NCI-H2196 treated with DMSO at 0.1 percent for 48 hours (cell line): Measurements from ENCODE around the gene SLC10A7.

Experiments used
- DNase-seq: peaks from one replicate; lab custom pipeline; 2025; ENCODE audit not compliant: unreplicated experiment; lab: John Stamatoyannopoulos, UW

The SLC10A7 gene

DNA sequence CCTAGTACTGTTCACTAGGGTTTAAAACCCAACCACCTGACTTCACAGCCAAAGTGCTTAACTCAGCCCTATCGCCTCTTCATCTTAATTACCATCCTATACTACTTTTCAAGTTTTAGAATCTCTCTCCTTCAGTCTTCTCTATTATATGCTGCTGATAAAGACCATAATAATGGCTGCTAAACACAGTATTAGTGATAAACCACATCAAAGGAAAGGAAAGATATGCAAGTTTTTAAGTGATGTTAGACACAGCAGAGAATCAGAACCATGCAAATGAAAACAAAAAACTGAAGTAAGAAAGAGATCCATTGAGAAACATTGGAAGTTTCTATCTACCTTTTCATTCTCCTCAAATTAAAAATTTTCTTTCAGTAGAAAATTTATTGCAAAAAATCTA lies 206.6 kb downstream of the SLC10A7 start:
- no peak for DNase-seq

DNA sequence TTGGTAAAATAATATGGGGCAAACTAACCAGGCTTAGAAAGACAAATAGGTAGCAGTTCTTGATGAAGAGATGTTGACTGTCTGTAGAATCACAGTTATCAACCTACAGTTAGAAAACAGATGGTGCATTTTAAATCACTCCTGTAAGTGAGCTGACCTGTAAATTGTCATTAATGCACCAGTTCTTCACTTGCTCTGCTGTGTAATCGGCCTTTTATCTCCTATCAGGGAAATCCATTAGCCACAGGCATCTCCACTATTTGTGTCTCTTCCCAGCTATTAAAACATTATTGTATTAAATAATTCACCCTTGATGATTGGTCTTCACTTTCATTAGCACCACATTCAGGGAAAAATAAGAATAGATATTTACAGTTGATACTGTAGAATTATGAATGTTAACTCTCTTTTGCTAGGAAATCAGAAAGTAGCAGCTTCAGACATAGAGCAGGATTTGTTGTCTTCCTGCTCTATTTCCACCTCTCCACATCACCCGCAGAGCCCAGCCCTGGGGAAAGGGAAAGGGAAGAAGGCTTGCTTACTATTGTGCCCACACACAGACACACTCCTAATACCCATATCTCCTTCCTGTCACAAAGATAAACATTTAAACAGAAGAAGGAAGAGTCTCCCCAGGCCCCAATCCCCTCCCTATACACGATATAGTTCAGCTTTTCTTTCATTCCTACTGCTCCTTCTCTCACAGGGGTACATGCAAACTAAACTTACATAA lies 210.3 kb downstream of the SLC10A7 start:
- DNase-seq, result no peak

DNA sequence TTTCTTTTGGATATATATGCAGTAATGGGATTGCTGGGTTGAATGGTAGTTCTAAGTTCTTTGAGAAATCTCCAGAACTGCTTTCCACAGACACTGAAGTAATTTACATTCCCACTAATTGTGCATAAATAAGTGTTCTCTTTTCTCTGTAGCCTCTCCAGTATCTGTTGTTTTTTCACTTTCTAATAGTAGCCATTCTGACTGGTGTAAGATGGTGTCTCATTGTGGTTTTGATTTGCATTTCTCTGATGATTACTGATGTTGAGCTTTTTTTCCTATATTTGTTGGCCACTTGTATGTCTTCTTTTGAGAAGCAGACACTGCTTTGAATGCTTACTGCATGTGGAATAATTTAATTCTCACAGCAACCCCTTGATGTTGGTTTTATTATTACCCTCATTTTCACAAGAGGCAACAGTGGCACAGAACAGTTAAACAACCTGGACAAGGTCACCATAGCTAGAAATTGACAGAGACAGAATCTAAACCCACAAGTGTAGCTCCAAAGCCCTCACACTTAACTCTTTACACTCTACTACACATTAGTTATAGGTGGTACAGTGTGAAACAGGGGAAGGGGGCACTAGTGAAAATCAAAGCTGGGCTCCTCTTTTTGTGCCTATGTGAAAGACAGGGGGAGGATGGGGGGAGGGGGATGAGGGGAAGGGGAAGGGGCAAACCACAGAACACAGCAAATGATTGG lies 211.3 kb downstream of the SLC10A7 start:
- no peak for DNase-seq

DNA sequence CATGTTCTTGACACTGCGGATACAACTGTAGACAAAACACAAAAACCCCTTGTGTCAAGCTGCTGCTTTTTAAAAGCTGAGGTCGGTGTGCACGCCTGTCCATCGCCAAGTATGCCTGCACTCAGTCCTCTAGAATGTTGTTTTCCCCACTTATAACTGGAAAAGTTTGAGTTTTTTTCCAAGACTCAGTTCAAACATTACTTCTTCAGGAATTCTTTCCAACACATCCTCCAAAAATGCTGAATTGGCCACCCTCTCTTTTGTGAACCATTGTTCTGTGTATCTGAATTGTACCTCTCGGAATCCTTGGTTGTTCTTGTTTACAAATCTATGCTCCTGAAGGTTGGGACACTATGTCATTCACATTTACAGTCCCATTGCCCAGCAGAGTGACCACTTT lies 212.8 kb downstream of the SLC10A7 start:
- no peak for DNase-seq

DNA sequence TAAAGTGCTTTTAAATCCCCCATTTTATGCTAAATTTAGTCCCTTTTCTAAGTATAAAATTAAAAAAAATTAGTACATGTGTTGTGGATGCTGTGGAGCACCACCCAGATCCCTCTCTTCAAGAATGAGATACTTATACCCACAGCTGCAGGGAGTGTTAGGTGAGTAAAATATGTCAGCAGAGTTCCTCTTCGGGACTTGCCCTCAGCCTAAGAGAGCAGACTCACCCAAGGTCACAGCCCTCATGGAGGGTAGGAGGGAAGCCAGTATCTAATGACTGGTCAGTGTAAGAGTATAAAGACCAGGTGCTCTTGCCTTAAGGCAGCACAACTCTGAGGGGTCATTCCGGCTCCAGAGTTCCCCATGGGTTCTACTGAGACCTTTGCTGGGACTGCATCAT lies 218.9 kb downstream of the SLC10A7 start:
- no peak for DNase-seq

DNA sequence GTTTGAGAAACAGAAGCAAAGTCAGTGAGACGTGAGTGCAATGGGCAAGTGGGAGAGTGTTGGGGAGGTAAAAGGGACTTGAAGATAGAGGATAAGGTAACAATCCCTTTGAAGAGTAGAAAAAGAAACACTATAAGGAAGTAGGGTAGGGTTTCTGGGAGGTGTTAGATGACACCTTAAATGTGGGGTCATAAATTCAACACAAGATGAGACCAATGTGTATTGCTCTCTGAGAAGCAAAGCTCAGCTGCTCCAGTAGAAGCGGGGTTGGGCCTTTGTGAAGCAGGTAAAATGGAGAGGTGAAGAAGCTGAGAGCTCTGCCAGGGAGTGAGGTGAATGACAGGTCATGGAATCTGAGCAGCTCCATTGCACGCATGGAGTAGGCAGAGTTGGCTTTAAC lies 222.1 kb downstream of the SLC10A7 start:
- DNase-seq, result no peak

DNA sequence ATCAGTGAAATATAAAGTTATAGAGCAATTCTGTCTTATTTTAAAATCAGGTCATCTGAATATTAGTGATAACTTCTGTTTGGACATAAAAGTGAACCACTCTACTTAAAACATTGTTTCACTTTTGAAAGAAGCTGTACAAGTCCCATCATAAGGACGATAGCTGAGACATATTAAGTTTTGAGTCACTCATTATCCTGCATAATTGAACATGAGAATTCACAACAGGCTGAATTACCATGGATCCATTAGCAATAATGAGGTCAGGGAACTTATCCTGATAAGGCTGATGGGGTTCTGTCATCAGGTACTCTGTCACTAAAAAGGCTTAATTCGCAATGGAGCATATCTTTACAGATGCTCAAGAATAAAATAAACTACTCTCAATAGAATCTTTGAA lies 227.0 kb downstream of the SLC10A7 start:
- no peak for DNase-seq

DNA sequence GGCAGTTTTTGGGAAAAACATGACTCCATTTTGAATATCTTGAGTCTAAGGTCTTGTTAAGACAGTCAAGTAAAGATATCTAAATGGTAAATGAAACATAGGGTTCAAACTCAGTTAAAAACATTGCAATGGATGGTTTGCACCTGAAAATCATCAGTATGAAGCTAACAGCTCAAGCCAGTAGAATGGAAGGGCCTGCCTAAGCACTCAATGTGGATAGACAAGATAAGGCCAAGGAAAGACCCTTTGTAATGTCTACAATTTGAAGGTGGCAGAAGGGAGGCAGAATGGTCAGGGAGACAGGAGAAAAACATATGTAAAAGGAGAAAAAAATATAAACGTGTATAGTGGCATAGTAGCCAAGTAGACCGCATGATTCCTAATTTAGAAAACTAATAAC lies 229.2 kb downstream of the SLC10A7 start:
- DNase-seq, result no peak

DNA sequence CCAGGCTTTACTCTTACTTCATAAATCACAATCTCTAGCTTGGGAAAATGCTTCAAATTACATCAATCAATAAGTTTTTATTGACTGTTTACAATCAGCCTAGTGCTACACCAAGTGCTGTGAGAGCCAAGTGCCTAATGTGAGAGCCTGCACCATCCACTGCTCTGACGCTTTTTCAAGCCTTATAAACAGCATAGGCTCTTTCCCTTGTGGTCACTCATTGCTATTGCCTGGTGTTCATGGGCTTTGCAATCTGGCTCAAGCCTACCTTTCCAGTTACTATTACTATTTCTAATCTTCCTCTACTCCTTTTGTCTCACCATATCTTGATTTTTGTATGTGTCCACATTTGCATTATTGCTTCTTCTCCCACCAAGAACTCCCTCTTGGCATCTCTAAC lies 230.4 kb downstream of the SLC10A7 start:
- no peak for DNase-seq

DNA sequence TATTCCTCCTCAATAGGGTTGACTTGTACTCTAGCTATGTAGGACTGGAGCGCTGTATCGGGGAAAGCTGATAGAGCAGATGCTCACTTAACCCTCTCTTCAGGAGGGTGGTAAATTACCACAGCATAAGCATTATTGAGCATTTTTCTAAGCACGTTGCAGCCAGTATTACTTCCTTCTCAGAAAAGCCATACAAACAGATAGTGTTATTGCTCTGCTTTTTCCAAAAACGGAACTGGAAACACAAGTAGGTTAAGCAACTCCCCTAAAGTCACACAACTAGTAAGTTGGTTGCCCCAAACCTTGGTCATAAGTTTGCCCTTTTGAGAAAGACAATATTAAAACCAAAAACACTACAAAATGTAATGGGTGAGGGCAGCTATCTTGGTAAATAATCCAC lies 233.5 kb downstream of the SLC10A7 start:
- no peak for DNase-seq

DNA sequence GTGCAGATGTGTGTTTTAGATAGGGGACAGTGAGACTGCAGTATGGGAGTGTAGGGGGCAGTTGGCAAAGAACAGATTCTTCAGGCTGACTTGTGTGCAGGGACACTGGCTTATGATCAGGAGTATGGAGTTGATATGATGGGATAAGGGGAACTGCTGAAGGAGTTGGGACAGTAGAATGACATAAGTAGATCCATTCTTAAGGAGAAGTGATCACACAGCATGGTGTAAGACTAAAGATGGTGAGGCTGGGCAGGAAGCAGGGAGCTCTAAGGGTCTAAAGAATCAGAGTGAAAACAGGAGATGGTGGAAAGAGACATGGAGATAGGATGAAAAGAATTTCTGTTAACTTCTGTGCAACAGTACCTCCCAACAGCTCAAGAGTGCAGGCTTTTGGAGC lies 236.7 kb downstream of the SLC10A7 start:
- no peak for DNase-seq

DNA sequence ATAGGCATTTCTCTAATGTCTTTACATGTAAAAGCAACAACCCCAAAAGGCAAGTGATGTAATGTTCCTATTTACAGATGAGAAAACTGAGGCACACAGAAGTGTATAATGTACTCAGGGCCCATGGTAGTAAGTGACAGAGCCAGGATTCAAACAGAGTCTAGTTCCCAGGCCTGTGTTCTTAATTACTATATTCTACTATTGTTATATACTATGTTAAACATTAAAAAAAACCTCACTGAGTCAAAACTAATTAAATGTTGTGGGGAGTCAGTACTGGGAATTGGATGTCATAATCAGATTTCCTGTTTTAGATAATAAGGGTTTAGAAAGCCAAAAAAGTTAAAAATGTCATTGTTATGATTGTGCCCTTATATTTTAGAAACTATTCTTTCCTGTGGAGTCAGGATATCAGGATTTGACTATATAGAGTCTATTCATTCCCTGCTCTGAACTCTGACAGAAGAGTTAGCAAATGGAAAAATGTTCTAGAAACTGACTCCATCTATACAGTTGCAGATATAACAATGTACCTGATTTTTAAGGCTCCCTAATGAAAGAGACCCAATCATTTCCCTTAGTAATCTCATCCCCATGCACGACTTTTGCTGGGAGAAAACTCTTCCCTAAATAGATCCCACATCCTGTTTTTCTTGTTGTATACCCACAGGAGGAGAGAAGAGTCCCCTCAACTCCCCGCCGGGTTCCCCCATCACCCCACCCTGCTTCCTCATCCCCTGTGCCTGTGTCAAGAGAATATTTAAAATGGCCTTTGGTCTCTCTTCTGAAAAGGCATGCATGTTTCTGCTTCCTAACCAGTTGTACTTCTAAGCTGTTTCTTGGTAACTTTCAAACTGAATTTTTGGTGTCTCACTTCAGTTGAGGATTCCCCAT lies 237.7 kb downstream of the SLC10A7 start:
- DNase-seq, result no peak

DNA sequence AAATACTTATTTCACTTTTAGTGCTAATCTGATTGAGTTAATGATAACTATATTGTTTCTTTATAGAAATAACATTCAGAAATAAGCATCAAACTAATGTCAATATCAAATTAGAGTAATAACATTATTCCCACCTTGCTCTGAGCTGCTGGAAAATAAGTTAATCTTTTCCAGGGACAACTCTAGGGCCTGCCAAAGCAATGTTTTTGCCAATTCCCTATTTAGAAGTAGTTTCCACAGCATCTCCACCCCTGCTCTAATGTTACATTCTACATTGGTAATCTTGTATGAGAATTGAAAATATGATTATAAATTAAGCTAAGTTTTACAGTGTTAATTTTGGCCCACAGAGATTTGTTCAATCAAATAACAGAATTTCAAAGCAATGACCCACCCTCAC lies 239.1 kb downstream of the SLC10A7 start:
- no peak for DNase-seq

DNA sequence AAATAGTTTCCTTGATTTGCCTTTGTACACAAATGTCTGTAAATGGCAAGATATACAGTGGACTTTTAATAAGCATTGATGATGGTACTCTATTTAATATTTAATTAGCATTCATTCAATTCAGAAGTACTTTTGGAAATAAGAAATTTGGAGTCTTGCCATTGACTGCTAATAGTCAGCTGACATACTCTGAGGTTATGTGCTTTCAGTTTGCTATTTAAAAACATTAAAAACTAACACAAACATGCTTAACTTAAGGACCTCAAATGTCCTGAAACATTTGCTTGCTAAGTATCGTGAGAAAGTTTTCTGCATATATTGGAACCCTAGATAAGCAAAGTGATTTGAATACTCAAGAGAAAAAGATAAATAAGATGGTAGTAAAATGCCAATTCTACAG lies 242.8 kb downstream of the SLC10A7 start:
- no peak for DNase-seq

DNA sequence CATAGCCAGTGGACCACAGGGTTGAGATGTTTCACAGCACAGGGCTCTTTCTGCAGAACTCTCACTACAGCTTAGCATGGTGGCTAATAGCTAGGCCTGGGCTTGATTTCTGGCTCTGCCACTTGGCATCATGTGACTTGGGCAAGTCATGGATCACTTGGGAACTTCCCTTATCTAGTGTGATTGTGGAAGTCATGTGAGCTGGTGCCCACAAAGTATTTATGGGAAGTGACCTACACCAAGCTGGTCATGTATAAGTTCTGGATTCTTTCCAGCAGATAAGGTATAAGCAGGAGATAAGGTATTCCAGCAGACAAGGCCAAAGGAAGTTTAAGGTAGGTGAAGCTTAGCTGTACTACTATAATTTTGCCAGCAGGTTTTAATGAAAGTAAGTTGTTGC lies 246.4 kb downstream of the SLC10A7 start:
- DNase-seq, result no peak

DNA sequence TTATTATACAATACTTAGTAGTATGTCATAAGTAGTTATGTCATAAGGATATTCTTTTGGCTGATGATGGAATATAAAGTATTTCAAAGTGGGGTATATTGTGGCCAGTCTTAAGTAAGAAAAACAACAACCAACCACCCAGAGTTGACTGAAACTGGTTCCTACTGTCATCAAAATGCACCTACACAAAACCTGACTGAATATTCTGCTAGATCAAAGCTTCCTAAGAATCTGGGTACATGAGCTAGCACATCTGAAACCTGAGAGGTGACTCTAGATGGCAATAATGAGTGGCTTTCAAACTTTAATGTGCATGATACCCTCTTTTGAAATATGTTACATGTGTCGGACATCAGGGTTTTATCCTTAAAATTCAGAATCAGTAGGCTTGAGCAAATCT lies 247.0 kb downstream of the SLC10A7 start:
- DNase-seq, result no peak

DNA sequence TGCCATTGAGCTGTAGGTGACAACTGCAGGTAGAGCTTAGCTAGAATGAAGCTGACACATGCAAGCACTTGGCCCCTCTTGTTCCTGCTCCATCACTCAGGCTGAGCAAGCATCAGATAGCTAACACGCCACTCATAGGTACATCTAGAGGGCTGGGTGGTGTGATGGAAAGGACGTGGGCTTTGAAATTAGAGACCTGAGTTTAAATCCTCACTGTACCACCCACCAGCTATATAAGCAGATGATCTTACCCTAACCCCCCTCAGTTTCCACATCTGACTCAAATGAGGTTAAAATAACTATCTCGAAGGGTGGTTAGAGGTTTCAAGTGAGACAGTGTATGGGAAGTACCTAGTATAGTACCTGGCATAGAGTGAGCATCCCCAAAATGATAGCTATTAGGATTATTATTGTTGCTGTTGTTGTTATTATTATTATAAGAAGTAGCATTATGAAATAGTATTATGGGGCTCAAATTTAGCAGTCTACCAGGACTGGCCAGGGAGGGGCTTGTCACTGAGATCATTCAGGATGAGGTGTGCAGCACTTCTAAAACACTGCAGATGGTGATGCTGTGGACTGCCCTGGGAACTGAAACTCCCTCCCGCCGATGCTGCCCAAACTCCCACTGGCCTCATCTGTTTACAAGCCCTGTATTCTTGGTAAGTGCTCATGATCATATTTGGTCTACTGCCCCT lies 248.4 kb downstream of the SLC10A7 start:
- no peak for DNase-seq

DNA sequence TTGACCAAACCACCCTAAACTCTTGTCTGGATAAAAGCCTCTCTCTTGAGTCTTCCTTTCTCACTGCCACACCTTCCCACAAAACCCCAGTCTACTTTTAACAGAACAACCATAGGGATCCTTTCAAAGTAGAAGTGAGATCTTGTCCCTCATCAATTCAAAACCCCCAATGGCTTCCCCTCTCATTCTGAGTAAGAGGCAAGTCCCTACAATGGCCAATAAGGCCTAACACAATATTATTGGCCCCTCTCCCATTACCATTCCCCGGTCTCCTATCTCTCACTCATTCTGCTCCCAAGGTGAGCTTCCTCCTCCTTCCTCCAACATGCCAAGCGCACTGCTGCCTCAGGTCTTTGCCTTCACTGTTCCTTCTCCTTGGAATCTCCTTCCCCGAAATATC lies 250.3 kb downstream of the SLC10A7 start:
- DNase-seq, result no peak

DNA sequence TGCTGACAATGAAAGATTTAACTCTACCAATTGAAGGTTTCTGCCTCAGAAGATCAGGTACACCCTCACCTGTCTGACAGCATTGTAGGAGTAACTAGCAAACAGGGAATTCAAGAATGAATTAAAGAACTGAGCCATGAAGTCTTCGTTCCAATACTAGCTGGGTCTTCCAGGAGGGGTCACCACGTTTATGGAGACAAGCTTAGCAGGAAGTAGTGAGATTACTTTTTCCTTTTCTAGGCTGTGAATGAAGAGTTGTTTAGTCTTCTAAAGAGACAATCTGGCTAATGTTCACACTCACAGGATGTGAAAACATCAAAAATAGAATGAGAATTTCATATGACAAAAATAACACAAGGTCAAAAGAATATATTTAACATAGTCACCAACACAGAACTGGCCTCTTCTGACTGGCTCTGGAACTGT lies 252.5 kb downstream of the SLC10A7 start:
- no peak for DNase-seq

DNA sequence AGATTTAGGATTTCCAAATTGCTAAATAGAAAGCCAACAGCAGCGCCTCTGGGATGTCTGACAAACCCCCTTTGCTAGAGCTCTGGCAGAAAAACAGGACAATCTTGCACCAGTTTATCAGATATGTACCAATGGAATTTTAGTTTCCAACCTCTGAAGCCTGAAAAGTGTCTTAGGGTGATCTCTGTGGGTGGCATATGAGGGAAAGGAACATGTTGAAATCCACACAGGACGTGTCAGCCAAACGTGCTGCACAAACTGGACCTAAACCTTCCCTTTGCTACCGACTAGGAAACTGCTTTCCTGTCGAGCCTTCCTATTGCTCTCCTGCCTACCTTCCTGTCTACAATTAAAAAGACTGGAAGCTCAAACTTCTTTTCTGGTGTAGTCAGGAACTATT lies 253.9 kb downstream of the SLC10A7 start:
- DNase-seq, result no peak

DNA sequence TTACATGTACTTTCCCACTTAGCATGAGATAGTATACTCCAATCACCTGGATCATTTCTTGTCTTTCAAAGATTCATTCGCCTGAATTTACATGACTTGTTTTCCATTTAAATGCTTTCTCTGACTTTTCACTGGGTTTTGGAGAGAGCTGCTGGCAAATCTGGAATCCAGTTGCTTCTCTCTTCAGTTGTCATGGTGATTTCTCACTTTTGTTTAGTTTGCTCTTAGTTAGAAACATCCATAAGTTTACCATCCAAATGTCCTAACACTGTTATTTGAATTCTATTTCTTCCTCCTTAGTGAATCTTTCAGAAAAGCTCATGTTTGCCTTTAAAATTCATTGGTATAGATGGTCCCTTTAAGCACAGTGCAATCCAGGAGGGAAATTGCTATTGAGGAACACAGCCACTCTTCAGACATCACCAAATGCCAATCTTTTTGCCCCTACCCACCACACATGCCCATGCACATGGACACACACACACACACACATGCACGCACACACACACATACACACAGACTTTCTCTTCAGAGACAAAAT lies 255.7 kb downstream of the SLC10A7 start:
- no peak for DNase-seq
